OCI-LY7 (cell line): ENCODE results near the gene LMX1B. TPM values are rescaled to one million over a fixed set of nuclear protein-coding genes. Genes with fewer than 3 reads are reported as not detected.
"Not testable (repeated sequence)": the region's sequence is repeated elsewhere in the genome, so short reads cannot be mapped to it uniquely, and the experiment has no call there.

Source experiments
- BruUV-seq: library from RNA; stranded (reverse); fragments of 400-500 nt; replicated peaks from 2 replicates; lab custom pipeline; 2021; lab: Mats Ljungman, UMichigan
- CTCF ChIA-PET: fragments of 300-600 bp; sonication (Branson Sonifier 250); formaldehyde crosslinking; loops from one replicate; lab custom pipeline; 2022; ENCODE audit warnings: antibody characterized with exemption; ENCODE audit not compliant: unreplicated experiment; lab: Charles Lee
- POLR2A ChIA-PET: fragments of 300-600 bp; sonication (Branson Sonifier 250); formaldehyde crosslinking; loops from one replicate; lab custom pipeline; 2022; ENCODE audit warnings: antibody characterized with exemption; lab: Charles Lee
- DNase-seq: peaks from one replicate; pipeline ENCODE4 v3.0.0-alpha.2; 2015; ENCODE audit warnings: low spot score
- H2AFZ ChIP-seq: fragments of 200-600 bp; sonication (generic), shearing (Covaris generic); 2 replicates; pipeline ENCODE4 v1.6.1; 2014; ENCODE audit warnings: mild to moderate bottlenecking, antibody characterized with exemption, low read length, moderate library complexity
- H3K27ac ChIP-seq: fragments of 200-600 bp; sonication (generic); 2 replicates; pipeline ENCODE4 v1.5.1; 2014; ENCODE audit warnings: mixed run types, low read depth, mild to moderate bottlenecking, moderate library complexity, low read length, inconsistent platforms; ENCODE audit not compliant: poor library complexity, severe bottlenecking
- H3K36me3 ChIP-seq: fragments of 200-600 bp; sonication (generic); 2 replicates; pipeline ENCODE4 v1.6.1; 2014; ENCODE audit warnings: mild to moderate bottlenecking, antibody characterized with exemption, low read length, moderate library complexity, mixed read lengths; ENCODE audit not compliant: insufficient read depth
- H3K4me1 ChIP-seq: fragments of 200-600 bp; sonication (generic); 2 replicates; pipeline ENCODE4 v1.5.1; 2014; ENCODE audit warnings: mild to moderate bottlenecking, low read length; ENCODE audit not compliant: insufficient read depth, poor library complexity, severe bottlenecking
- H3K4me2 ChIP-seq: fragments of 200-600 bp; sonication (generic); 2 replicates; pipeline ENCODE4 v1.6.1; 2014; ENCODE audit warnings: mild to moderate bottlenecking, low read length
- H3K4me3 ChIP-seq: fragments of 200-600 bp; sonication (generic); 2 replicates; pipeline ENCODE4 v1.5.1; 2014; ENCODE audit warnings: mild to moderate bottlenecking, low read depth, low read length; ENCODE audit not compliant: poor library complexity, severe bottlenecking
- H3K79me2 ChIP-seq: fragments of 200-600 bp; sonication (generic); 2 replicates; pipeline ENCODE4 v1.6.1; 2016; ENCODE audit warnings: low read depth, mild to moderate bottlenecking, low read length, moderate library complexity, mixed read lengths; ENCODE audit not compliant: insufficient read depth
- H3K9me2 ChIP-seq: fragments of 200-600 bp; sonication (generic); 2 replicates; pipeline ENCODE4 v1.6.1; 2016; ENCODE audit warnings: mild to moderate bottlenecking, low read length, mixed read lengths; ENCODE audit not compliant: insufficient read depth
- H3K9me3 ChIP-seq: fragments of 200-600 bp; sonication (generic); 2 replicates; pipeline ENCODE4 v1.6.1; 2014; ENCODE audit warnings: mild to moderate bottlenecking, mixed run types, low read length, mixed read lengths
- H4K20me1 ChIP-seq: fragments of 200-600 bp; sonication (generic); 2 replicates; pipeline ENCODE4 v1.6.1; 2014; ENCODE audit warnings: mild to moderate bottlenecking, antibody characterized with exemption, low read length, moderate library complexity, mixed read lengths; ENCODE audit not compliant: insufficient read depth
- EZH2phosphoT487 ChIP-seq: fragments of 200-600 bp; sonication (generic); IDR thresholded peaks from 2 replicates; pipeline ENCODE4 v1.6.1; 2018; ENCODE audit warnings: low read depth, borderline replicate concordance, mild to moderate bottlenecking, mixed run types, antibody characterized with exemption, low read length, moderate library complexity, mixed read lengths
- intact Hi-C: fragments of 100-400 bp; cut with micrococcal nuclease; formaldehyde crosslinking; loops from one replicate; pipeline ENCODE4 v1.10.0; 2022; ENCODE audit not compliant: unreplicated experiment
- total RNA-seq, 2 experiments: library from RNA; depleted of rRNA in 1 of 2; stranded (reverse); fragments of >200 nt in 1 of 2; shearing (Covaris generic) in 1 of 2; gene quantifications; 2 replicates each; pipeline ENCODE4 v1.2.3, GENCODE V29; 2014 to 2022
- TF ChIP-seq, protein P1 (sequence below): fragments of 200-600 bp; sonication (generic); conservative IDR thresholded peaks from 2 replicates; pipeline ENCODE4 v1.5.1; 2014; ENCODE audit warnings: mild to moderate bottlenecking, antibody characterized with exemption, low read length, moderate library complexity, mixed read lengths

Gene LMX1B
- total RNA-seq, 2 experiments from 2014 or later: not detected

DNA sequence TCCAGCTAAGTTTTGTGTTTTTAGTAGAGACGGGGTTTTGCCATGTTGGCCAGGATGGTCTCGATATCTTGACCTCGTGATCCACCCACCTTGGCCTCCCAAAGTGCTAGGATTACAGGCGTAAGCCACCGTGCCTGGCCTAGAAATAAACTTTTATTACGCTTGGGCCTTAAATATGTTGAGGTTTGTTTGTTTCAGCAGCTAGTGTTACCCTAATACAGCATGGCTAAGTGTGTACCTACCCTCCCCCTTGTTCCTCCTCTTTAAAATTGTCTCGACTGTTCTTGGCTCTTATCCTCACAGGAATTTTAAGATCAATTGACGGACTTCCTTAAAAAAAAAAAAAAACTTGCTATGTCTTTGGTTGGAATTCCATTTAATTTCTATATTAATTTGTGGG is 114.5 kb downstream of the LMX1B start:
- intact Hi-C loops, BruUV-seq, CTCF ChIA-PET: not testable (repeated sequence)

DNA sequence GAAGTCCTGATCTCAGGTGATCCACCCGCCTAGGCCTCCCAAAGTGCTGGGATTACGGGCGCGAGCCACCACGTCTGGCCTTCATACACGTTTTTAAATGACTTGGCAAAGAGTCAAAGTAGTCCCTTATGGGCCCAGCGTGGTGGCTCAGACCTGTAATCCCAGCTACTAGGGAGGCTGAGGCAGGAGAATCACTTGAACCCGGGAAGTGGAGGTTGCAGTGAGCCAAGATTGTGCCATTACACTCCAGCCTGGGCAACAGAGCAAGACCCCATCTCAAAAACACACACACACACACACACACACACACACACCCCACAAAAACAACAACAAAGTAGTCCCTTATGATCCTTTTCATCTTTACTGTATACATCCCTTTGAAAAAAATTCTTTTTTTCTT is 116.9 kb downstream of the LMX1B start:
- H4K20me1 ChIP-seq, intact Hi-C loops, BruUV-seq, H3K9me3 ChIP-seq, H3K4me2 ChIP-seq, H3K79me2 ChIP-seq, H3K9me2 ChIP-seq, H2AFZ ChIP-seq, H3K27ac ChIP-seq, CTCF ChIA-PET, H3K4me3 ChIP-seq, H3K36me3 ChIP-seq, H3K4me1 ChIP-seq, DNase-seq, POLR2A ChIA-PET: not testable (repeated sequence)

More for the DNA sequence above, 114.5 kb downstream of the LMX1B start:
- H3K27ac ChIP-seq, H3K9me2 ChIP-seq, H3K4me1 ChIP-seq, H2AFZ ChIP-seq, POLR2A ChIA-PET, DNase-seq, H3K79me2 ChIP-seq, H3K36me3 ChIP-seq, H3K4me2 ChIP-seq, H3K9me3 ChIP-seq, H3K4me3 ChIP-seq, H4K20me1 ChIP-seq: not testable (repeated sequence)

DNA sequence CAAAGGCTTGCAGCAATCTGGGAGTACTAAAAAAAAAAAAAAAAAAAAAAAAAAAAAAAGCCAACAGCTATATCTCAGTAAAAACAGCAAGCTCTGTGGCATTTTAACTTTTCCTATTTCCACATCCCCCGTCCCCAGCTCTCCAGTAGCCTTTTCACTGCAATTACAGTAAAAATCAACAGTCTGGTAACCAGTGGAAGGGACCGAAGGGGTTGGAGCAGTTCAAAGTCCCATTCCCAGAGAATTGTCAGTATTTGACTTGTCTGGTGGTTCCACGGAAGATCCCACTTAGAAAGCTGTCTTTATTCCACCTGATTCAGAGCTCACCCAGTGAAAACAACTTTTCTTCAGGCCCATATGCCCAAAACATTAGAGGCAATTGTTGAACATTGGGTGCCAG is 119.3 kb downstream of the LMX1B start:
- no TSS peak for BruUV-seq
- Histone ChIP-seq H3K27ac (no peak overlapping the region), H3K79me2 (no peaks in the 10 kb centered on the region), H3K9me3 (0 out of 2 replicates have a peak, but pooled peaks cover 7% of the 10 kb centered on the region), H3K9me2 (no peaks in the 10 kb centered on the region), H3K4me2 (no peak overlapping the region), H3K4me1 (no peaks in the 10 kb centered on the region), H2AFZ (no peak overlapping the region), H3K4me3 (no peak overlapping the region), H3K36me3 (no peaks in the 10 kb centered on the region), H4K20me1 (no peaks in the 10 kb centered on the region)
- POLR2A ChIA-PET: interaction anchor here (0.6 to 1.0 kb wide), 2 partner anchors 27 to 148 kb away, joined by 5 read pairs; no protein-coding TSS in a partner anchor
- intact Hi-C loops: no loop called here
- CTCF ChIA-PET: interaction anchor here (0.6 kb wide), 1 partner anchor 27 kb away, joined by 4 read pairs; no protein-coding TSS in a partner anchor
- TF ChIP-seq, protein P1, sequence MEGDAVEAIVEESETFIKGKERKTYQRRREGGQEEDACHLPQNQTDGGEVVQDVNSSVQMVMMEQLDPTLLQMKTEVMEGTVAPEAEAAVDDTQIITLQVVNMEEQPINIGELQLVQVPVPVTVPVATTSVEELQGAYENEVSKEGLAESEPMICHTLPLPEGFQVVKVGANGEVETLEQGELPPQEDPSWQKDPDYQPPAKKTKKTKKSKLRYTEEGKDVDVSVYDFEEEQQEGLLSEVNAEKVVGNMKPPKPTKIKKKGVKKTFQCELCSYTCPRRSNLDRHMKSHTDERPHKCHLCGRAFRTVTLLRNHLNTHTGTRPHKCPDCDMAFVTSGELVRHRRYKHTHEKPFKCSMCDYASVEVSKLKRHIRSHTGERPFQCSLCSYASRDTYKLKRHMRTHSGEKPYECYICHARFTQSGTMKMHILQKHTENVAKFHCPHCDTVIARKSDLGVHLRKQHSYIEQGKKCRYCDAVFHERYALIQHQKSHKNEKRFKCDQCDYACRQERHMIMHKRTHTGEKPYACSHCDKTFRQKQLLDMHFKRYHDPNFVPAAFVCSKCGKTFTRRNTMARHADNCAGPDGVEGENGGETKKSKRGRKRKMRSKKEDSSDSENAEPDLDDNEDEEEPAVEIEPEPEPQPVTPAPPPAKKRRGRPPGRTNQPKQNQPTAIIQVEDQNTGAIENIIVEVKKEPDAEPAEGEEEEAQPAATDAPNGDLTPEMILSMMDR: no peak
- TF ChIP-seq EZH2phosphoT487: no peak
- DNase-seq: no peak

DNA sequence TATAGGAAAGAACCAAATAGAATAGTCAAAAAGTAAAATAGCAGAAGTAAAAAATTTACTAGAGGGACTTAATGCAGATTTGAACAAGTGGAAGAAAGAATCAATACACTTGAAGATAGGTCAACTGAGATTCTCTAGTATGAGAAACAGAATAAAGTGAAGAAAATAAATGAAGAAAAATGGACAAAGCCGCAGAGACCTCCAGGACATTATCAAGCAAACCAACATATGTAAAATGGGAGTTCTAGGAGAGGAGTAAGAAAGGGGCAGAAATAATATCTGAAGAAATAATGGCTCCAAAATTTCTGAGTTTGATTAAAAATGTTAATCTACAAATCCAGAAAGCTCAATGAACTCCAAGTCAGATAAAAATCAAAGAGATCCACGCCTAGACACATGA is 121.1 kb downstream of the LMX1B start:
- Histone ChIP-seq H3K4me3 (no peak overlapping the region), H3K9me3 (0 out of 2 replicates have a peak, but pooled peaks cover 7% of the 10 kb centered on the region), H3K4me2 (no peak overlapping the region), H3K4me1 (no peaks in the 10 kb centered on the region), H3K9me2 (no peaks in the 10 kb centered on the region), H3K79me2 (no peaks in the 10 kb centered on the region), H3K36me3 (no peaks in the 10 kb centered on the region), H2AFZ (no peak overlapping the region), H3K27ac (no peak overlapping the region), H4K20me1 (no peaks in the 10 kb centered on the region)
- no peak for DNase-seq
- TF ChIP-seq, protein P1: no peak
- no peak for TF ChIP-seq EZH2phosphoT487
- no TSS peak for BruUV-seq
- intact Hi-C loops: no loop called here
- ChIA-PET CTCF (no interaction called here), POLR2A (no interaction called here)
